ENCODE results near the gene MLLT10. TPM values are rescaled to one million over a fixed set of nuclear protein-coding genes. Genes with fewer than 3 reads are reported as not detected.
"Not testable (repeated sequence)": the region's sequence is repeated elsewhere in the genome, so short reads cannot be mapped to it uniquely, and the experiment has no call there.

Gene MLLT10
- total RNA-seq, 1 experiment from 2014 or later: 83.6 TPM

GRCh38 chr10:21607907-21608306 is 73.9 kb downstream of the MLLT10 start:
- no peaks in the 10 kb centered on the region for H3K9me3 ChIP-seq (ENCODE audit: low read length)
- H3K9me2 ChIP-seq (replicated peaks; ENCODE audit: insufficient read depth, low read length): no peaks in the 10 kb centered on the region
- DNase-seq: no peak
- H3K36me3 ChIP-seq (ENCODE audit: insufficient read depth, low read length): no peaks in the 10 kb centered on the region; the same call in 1 of the 2 replicates
- no peaks in the 10 kb centered on the region for H3K27me3 ChIP-seq (ENCODE audit: low read length)
- no peak overlapping the region for H3K4me2 ChIP-seq (ENCODE audit: low read depth, low read length, poor library complexity, severe bottlenecking)
- no peak overlapping the region for H3K27ac ChIP-seq (ENCODE audit: low read length)
- no peaks in the 10 kb centered on the region for H4K20me1 ChIP-seq (ENCODE audit: insufficient read depth, low read depth, low read length)
- no peak overlapping the region for H3K9ac ChIP-seq (ENCODE audit: low read length)
- H3K4me1 ChIP-seq (ENCODE audit: low read length): no peaks in the 10 kb centered on the region
- H2AFZ ChIP-seq (ENCODE audit: low read length): no peak overlapping the region
- peaks cover 88% of the 10 kb centered on the region for H3K79me2 ChIP-seq (ENCODE audit: low read length)
- no peak overlapping the region for H3K4me3 ChIP-seq (ENCODE audit: low read length)

- Histone ChIP-seq H3K27ac (ENCODE audit: low read length) (no peak overlapping the region), H4K20me1 (ENCODE audit: insufficient read depth, low read depth, low read length) (no peaks in the 10 kb centered on the region), H3K36me3 (ENCODE audit: insufficient read depth, low read length) (peaks cover 5% of the 10 kb centered on the region; the same call in 1 of the 2 replicates), H2AFZ (ENCODE audit: low read length) (no peak overlapping the region), H3K27me3 (ENCODE audit: low read length) (no peaks in the 10 kb centered on the region), H3K9me3 (ENCODE audit: low read length) (no peaks in the 10 kb centered on the region), H3K9ac (ENCODE audit: low read length) (no peak overlapping the region), H3K4me3 (ENCODE audit: low read length) (no peak overlapping the region), H3K79me2 (ENCODE audit: low read length) (peaks cover 72% of the 10 kb centered on the region), H3K4me1 (ENCODE audit: low read length) (no peaks in the 10 kb centered on the region), H3K9me2 (replicated peaks; ENCODE audit: insufficient read depth, low read length) (no peaks in the 10 kb centered on the region), H3K4me2 (ENCODE audit: low read depth, low read length, poor library complexity, severe bottlenecking) (no peak overlapping the region)
- no peak for DNase-seq
Observed at GRCh38 chr10:21614000-21614399, 80.0 kb downstream of the MLLT10 start.

GRCh38 chr10:21617267-21617666 is 83.2 kb downstream of the MLLT10 start:
- DNase-seq: no peak
- H3K9me2 ChIP-seq (replicated peaks; ENCODE audit: insufficient read depth, low read length): no peaks in the 10 kb centered on the region
- no peaks in the 10 kb centered on the region for H3K9me3 ChIP-seq (ENCODE audit: low read length)
- no peak overlapping the region for H3K4me3 ChIP-seq (ENCODE audit: low read length)
- H4K20me1 ChIP-seq (ENCODE audit: insufficient read depth, low read depth, low read length): no peaks in the 10 kb centered on the region
- peaks cover 60% of the 10 kb centered on the region for H3K79me2 ChIP-seq (ENCODE audit: low read length)
- no peaks in the 10 kb centered on the region for H3K4me1 ChIP-seq (ENCODE audit: low read length)
- H3K27ac ChIP-seq (ENCODE audit: low read length): no peak overlapping the region
- no peak overlapping the region for H3K9ac ChIP-seq (ENCODE audit: low read length)
- H3K36me3 ChIP-seq (ENCODE audit: insufficient read depth, low read length): peaks cover 5% of the 10 kb centered on the region; the same call in 1 of the 2 replicates
- no peak overlapping the region for H3K4me2 ChIP-seq (ENCODE audit: low read depth, low read length, poor library complexity, severe bottlenecking)
- no peaks in the 10 kb centered on the region for H3K27me3 ChIP-seq (ENCODE audit: low read length)
- H2AFZ ChIP-seq (ENCODE audit: low read length): no peak overlapping the region

GRCh38 chr10:21623291-21623690 is 89.3 kb downstream of the MLLT10 start:
- H3K9ac ChIP-seq (ENCODE audit: low read length): no peak overlapping the region
- H4K20me1 ChIP-seq (ENCODE audit: insufficient read depth, low read depth, low read length): no peaks in the 10 kb centered on the region
- H3K9me3 ChIP-seq (ENCODE audit: low read length): no peaks in the 10 kb centered on the region
- no peak overlapping the region for H3K4me3 ChIP-seq (ENCODE audit: low read length)
- no peaks in the 10 kb centered on the region for H3K27me3 ChIP-seq (ENCODE audit: low read length)
- no peaks in the 10 kb centered on the region for H3K9me2 ChIP-seq (replicated peaks; ENCODE audit: insufficient read depth, low read length)
- H2AFZ ChIP-seq (ENCODE audit: low read length): no peak overlapping the region
- H3K27ac ChIP-seq (ENCODE audit: low read length): no peak overlapping the region
- no peak for DNase-seq
- H3K4me2 ChIP-seq (ENCODE audit: low read depth, low read length, poor library complexity, severe bottlenecking): no peak overlapping the region
- no peaks in the 10 kb centered on the region; the same call in 1 of the 2 replicates for H3K36me3 ChIP-seq (ENCODE audit: insufficient read depth, low read length)
- H3K79me2 ChIP-seq (ENCODE audit: low read length): peaks cover 76% of the 10 kb centered on the region
- no peaks in the 10 kb centered on the region for H3K4me1 ChIP-seq (ENCODE audit: low read length)

GRCh38 chr10:21624421-21624820 is 90.4 kb downstream of the MLLT10 start:
- not testable (repeated sequence) for H3K4me3 ChIP-seq (ENCODE audit: low read length); H3K36me3 ChIP-seq (ENCODE audit: insufficient read depth, low read length); H2AFZ ChIP-seq (ENCODE audit: low read length); H3K4me1 ChIP-seq (ENCODE audit: low read length); H3K4me2 ChIP-seq (ENCODE audit: low read depth, low read length, poor library complexity, severe bottlenecking); H3K9me3 ChIP-seq (ENCODE audit: low read length); H3K9me2 ChIP-seq (replicated peaks; ENCODE audit: insufficient read depth, low read length); H3K9ac ChIP-seq (ENCODE audit: low read length); H3K27ac ChIP-seq (ENCODE audit: low read length); H3K27me3 ChIP-seq (ENCODE audit: low read length); DNase-seq; H4K20me1 ChIP-seq (ENCODE audit: insufficient read depth, low read depth, low read length)
- H3K79me2 ChIP-seq (ENCODE audit: low read length): peaks cover 71% of the 10 kb centered on the region

- Histone ChIP-seq H3K9me3 (ENCODE audit: low read length) (no peaks in the 10 kb centered on the region), H2AFZ (ENCODE audit: low read length) (no peak overlapping the region), H3K9me2 (replicated peaks; ENCODE audit: insufficient read depth, low read length) (no peaks in the 10 kb centered on the region), H3K27me3 (ENCODE audit: low read length) (no peaks in the 10 kb centered on the region), H3K4me1 (ENCODE audit: low read length) (peaks cover 7% of the 10 kb centered on the region), H3K4me3 (ENCODE audit: low read length) (no peak overlapping the region), H3K9ac (ENCODE audit: low read length) (no peak overlapping the region), H4K20me1 (ENCODE audit: insufficient read depth, low read depth, low read length) (no peaks in the 10 kb centered on the region), H3K36me3 (ENCODE audit: insufficient read depth, low read length) (no peaks in the 10 kb centered on the region; the same call in 1 of the 2 replicates), H3K27ac (ENCODE audit: low read length) (no peak overlapping the region), H3K4me2 (ENCODE audit: low read depth, low read length, poor library complexity, severe bottlenecking) (no peak overlapping the region), H3K79me2 (ENCODE audit: low read length) (peaks cover 72% of the 10 kb centered on the region)
- DNase-seq: no peak
Observed at GRCh38 chr10:21624951-21625350, 90.9 kb downstream of the MLLT10 start.

GRCh38 chr10:21625623-21626229 is 91.7 kb downstream of the MLLT10 start:
- Histone ChIP-seq H3K27me3 (ENCODE audit: low read length) (no peaks in the 10 kb centered on the region), H3K79me2 (ENCODE audit: low read length) (peaks cover 76% of the 10 kb centered on the region), H3K9me2 (replicated peaks; ENCODE audit: insufficient read depth, low read length) (no peaks in the 10 kb centered on the region), H4K20me1 (ENCODE audit: insufficient read depth, low read depth, low read length) (no peaks in the 10 kb centered on the region), H3K4me2 (ENCODE audit: low read depth, low read length, poor library complexity, severe bottlenecking) (no peak overlapping the region), H3K4me1 (ENCODE audit: low read length) (peaks cover 14% of the 10 kb centered on the region), H3K27ac (ENCODE audit: low read length) (no peak overlapping the region), H3K9ac (ENCODE audit: low read length) (no peak overlapping the region), H3K9me3 (ENCODE audit: low read length) (no peaks in the 10 kb centered on the region), H2AFZ (ENCODE audit: low read length) (no peak overlapping the region), H3K36me3 (ENCODE audit: insufficient read depth, low read length) (peaks cover 3% of the 10 kb centered on the region; the same call in 1 of the 2 replicates), H3K4me3 (ENCODE audit: low read length) (no peak overlapping the region)
- no peak for DNase-seq

GRCh38 chr10:21626457-21627161 is 92.6 kb downstream of the MLLT10 start:
- Histone ChIP-seq H3K9me2 (replicated peaks; ENCODE audit: insufficient read depth, low read length) (no peaks in the 10 kb centered on the region), H3K27me3 (ENCODE audit: low read length) (no peaks in the 10 kb centered on the region), H3K36me3 (ENCODE audit: insufficient read depth, low read length) (peaks cover 4% of the 10 kb centered on the region; the same call in 1 of the 2 replicates), H3K9ac (ENCODE audit: low read length) (no peak overlapping the region), H3K4me3 (ENCODE audit: low read length) (no peak overlapping the region), H3K4me1 (ENCODE audit: low read length) (peaks cover 14% of the 10 kb centered on the region), H3K27ac (ENCODE audit: low read length) (no peak overlapping the region), H3K4me2 (ENCODE audit: low read depth, low read length, poor library complexity, severe bottlenecking) (no peak overlapping the region), H2AFZ (ENCODE audit: low read length) (no peak overlapping the region), H3K9me3 (ENCODE audit: low read length) (no peaks in the 10 kb centered on the region), H3K79me2 (ENCODE audit: low read length) (peaks cover 82% of the 10 kb centered on the region), H4K20me1 (ENCODE audit: insufficient read depth, low read depth, low read length) (no peaks in the 10 kb centered on the region)
- DNase-seq: no peak

Data from Karpas-422 (cell line).